ENCODE measurements around the gene MSL3. TPM values are rescaled to one million over a fixed set of nuclear protein-coding genes. Genes with fewer than 3 reads are reported as not detected.

Gene MSL3
- total RNA-seq, 1 donor from 2014 or later, result 41.6 TPM

- no peaks in the 10 kb centered on the region for H3K36me3 Mint-ChIP-seq (ENCODE audit: low read depth)
- no peak overlapping the region for H3K27ac Mint-ChIP-seq
- H3K9me3 Mint-ChIP-seq, result no peaks in the 10 kb centered on the region
- intact Hi-C loops (cut with micrococcal nuclease), result loop anchor here (10.0 kb wide), 1 partner anchor 1984 kb away; the partner anchor contains the start of genes OFD1 and TRAPPC2
- DNase-seq (ENCODE audit: low spot score), result no peak
- peaks cover 18% of the 10 kb centered on the region for H3K27me3 Mint-ChIP-seq (ENCODE audit: insufficient read depth)
- no peaks in the 10 kb centered on the region for H3K4me1 Mint-ChIP-seq (ENCODE audit: low read depth)
- no peak overlapping the region for H3K4me3 Mint-ChIP-seq
Measured at GRCh38 chrX:11751261-11751660, 6.8 kb upstream of the MSL3 start.

- no peaks in the 10 kb centered on the region for H3K36me3 Mint-ChIP-seq (ENCODE audit: low read depth)
- DNase-seq (ENCODE audit: low spot score), result no peak
- H3K27ac Mint-ChIP-seq, result no peak overlapping the region
- intact Hi-C loops (cut with micrococcal nuclease), result loop anchor here (10.0 kb wide), 1 partner anchor 1981 kb away; the partner anchor contains the start of genes OFD1 and TRAPPC2
- no peaks in the 10 kb centered on the region for H3K9me3 Mint-ChIP-seq
- H3K4me3 Mint-ChIP-seq, result no peak overlapping the region
- peaks cover 26% of the 10 kb centered on the region for H3K27me3 Mint-ChIP-seq (ENCODE audit: insufficient read depth)
- H3K4me1 Mint-ChIP-seq (ENCODE audit: low read depth), result no peaks in the 10 kb centered on the region
Measured at GRCh38 chrX:11753668-11754067, 4.4 kb upstream of the MSL3 start.

GRCh38 chrX:11754958-11755645, 2.9 kb upstream of the MSL3 start:
- intact Hi-C loops (cut with micrococcal nuclease), result loop anchor here (5.0 to 10.0 kb wide), 3 partner anchors 1037 to 1980 kb away; partner anchors contain the start of genes OFD1, PRPS2 and TRAPPC2
- DNase-seq (ENCODE audit: low spot score), result no peak
- Mint-ChIP-seq H3K9me3 (no peaks in the 10 kb centered on the region), H3K36me3 (ENCODE audit: low read depth) (peaks cover 2% of the 10 kb centered on the region), H3K27me3 (ENCODE audit: insufficient read depth) (peaks cover 26% of the 10 kb centered on the region), H3K4me1 (ENCODE audit: low read depth) (no peaks in the 10 kb centered on the region), H3K27ac (no peak overlapping the region), H3K4me3 (no peak overlapping the region)

GRCh38 chrX:11755724-11756123, 2.3 kb upstream of the MSL3 start:
- H3K27ac Mint-ChIP-seq, result no peak overlapping the region
- H3K36me3 Mint-ChIP-seq (ENCODE audit: low read depth), result peaks cover 4% of the 10 kb centered on the region
- intact Hi-C loops (cut with micrococcal nuclease), result loop anchor here (5.0 to 10.0 kb wide), 3 partner anchors 1037 to 1979 kb away; partner anchors contain the start of genes OFD1, PRPS2 and TRAPPC2
- peak overlapping the region; percentile 37 for H3K4me3 Mint-ChIP-seq
- H3K27me3 Mint-ChIP-seq (ENCODE audit: insufficient read depth), result peaks cover 26% of the 10 kb centered on the region
- no peak for DNase-seq (ENCODE audit: low spot score)
- H3K4me1 Mint-ChIP-seq (ENCODE audit: low read depth), result no peaks in the 10 kb centered on the region
- H3K9me3 Mint-ChIP-seq, result no peaks in the 10 kb centered on the region

GRCh38 chrX:11756354-11757318, 1.4 kb upstream of the MSL3 start:
- Mint-ChIP-seq H3K27me3 (ENCODE audit: insufficient read depth) (peaks cover 26% of the 10 kb centered on the region), H3K4me1 (ENCODE audit: low read depth) (peaks cover 6% of the 10 kb centered on the region), H3K36me3 (ENCODE audit: low read depth) (peaks cover 11% of the 10 kb centered on the region), H3K9me3 (no peaks in the 10 kb centered on the region), H3K4me3 (peak overlapping the region; percentile 76), H3K27ac (peak overlapping the region; percentile 34)
- intact Hi-C loops (cut with micrococcal nuclease), result loop anchor here (5.0 to 10.0 kb wide), 3 partner anchors 1036 to 1978 kb away; partner anchors contain the start of genes OFD1, PRPS2 and TRAPPC2
- DNase-seq (ENCODE audit: low spot score), result no peak

GRCh38 chrX:11757397-11757718, 679 bp upstream of the MSL3 start:
- H3K27me3 Mint-ChIP-seq (ENCODE audit: insufficient read depth), result peaks cover 26% of the 10 kb centered on the region
- DNase-seq (ENCODE audit: low spot score), result no peak
- no peaks in the 10 kb centered on the region for H3K9me3 Mint-ChIP-seq
- H3K4me3 Mint-ChIP-seq, result peak overlapping the region; percentile 76
- no peak overlapping the region for H3K27ac Mint-ChIP-seq
- intact Hi-C loops (cut with micrococcal nuclease), result loop anchor here (5.0 to 10.0 kb wide), 3 partner anchors 1035 to 1977 kb away; partner anchors contain the start of genes OFD1, PRPS2 and TRAPPC2
- H3K4me1 Mint-ChIP-seq (ENCODE audit: low read depth), result peaks cover 12% of the 10 kb centered on the region
- H3K36me3 Mint-ChIP-seq (ENCODE audit: low read depth), result peaks cover 16% of the 10 kb centered on the region

GRCh38 chrX:11758400-11759171, 549 bp downstream of the MSL3 start:
- H3K36me3 Mint-ChIP-seq (ENCODE audit: low read depth), result peaks cover 20% of the 10 kb centered on the region
- intact Hi-C loops (cut with micrococcal nuclease), result loop anchor here (1.0 to 10.0 kb wide), 5 partner anchors 34 to 1976 kb away; partner anchors contain the start of genes HCCS, OFD1, PRPS2 and TRAPPC2

GRCh38 chrX:11759172-11759460, 1.1 kb downstream of the MSL3 start:
- intact Hi-C loops (cut with micrococcal nuclease), result loop anchor here (1.0 to 10.0 kb wide), 5 partner anchors 33 to 1976 kb away; partner anchors contain the start of genes HCCS, OFD1, PRPS2 and TRAPPC2
- peak overlapping the region; percentile 98 for H3K27ac Mint-ChIP-seq
- no peak for DNase-seq (ENCODE audit: low spot score)
- peaks cover 25% of the 10 kb centered on the region for H3K36me3 Mint-ChIP-seq (ENCODE audit: low read depth)
- H3K9me3 Mint-ChIP-seq, result no peaks in the 10 kb centered on the region
- peak overlapping the region; percentile 98 for H3K4me3 Mint-ChIP-seq
- H3K27me3 Mint-ChIP-seq (ENCODE audit: insufficient read depth), result peaks cover 22% of the 10 kb centered on the region
- peaks cover 24% of the 10 kb centered on the region for H3K4me1 Mint-ChIP-seq (ENCODE audit: low read depth)

More at GRCh38 chrX:11758400-11759171, 549 bp downstream of the MSL3 start:
- Mint-ChIP-seq H3K9me3 (no peaks in the 10 kb centered on the region), H3K4me3 (peak overlapping the region; percentile 98), H3K27ac (peak overlapping the region; percentile 98), H3K27me3 (ENCODE audit: insufficient read depth) (peaks cover 25% of the 10 kb centered on the region), H3K4me1 (ENCODE audit: low read depth) (peaks cover 18% of the 10 kb centered on the region)
- peak; percentile 84 for DNase-seq (ENCODE audit: low spot score)

GRCh38 chrX:11759461-11760311, 1.6 kb downstream of the MSL3 start:
- H3K4me1 Mint-ChIP-seq (ENCODE audit: low read depth), result peaks cover 29% of the 10 kb centered on the region
- H3K27me3 Mint-ChIP-seq (ENCODE audit: insufficient read depth), result peaks cover 19% of the 10 kb centered on the region
- intact Hi-C loops (cut with micrococcal nuclease), result loop anchor here (1.0 to 10.0 kb wide), 9 partner anchors 11 to 1975 kb away; partner anchors contain the start of genes HCCS, OFD1, PRPS2 and TRAPPC2
- H3K27ac Mint-ChIP-seq, result peak overlapping the region; percentile 98
- DNase-seq (ENCODE audit: low spot score), result peak; percentile 69
- H3K4me3 Mint-ChIP-seq, result peak overlapping the region; percentile 98
- peaks cover 29% of the 10 kb centered on the region for H3K36me3 Mint-ChIP-seq (ENCODE audit: low read depth)
- H3K9me3 Mint-ChIP-seq, result no peaks in the 10 kb centered on the region

GRCh38 chrX:11760958-11761357, 2.9 kb downstream of the MSL3 start:
- H3K9me3 Mint-ChIP-seq, result no peaks in the 10 kb centered on the region
- peak overlapping the region; percentile 92 for H3K4me3 Mint-ChIP-seq
- DNase-seq (ENCODE audit: low spot score), result no peak

GRCh38 chrX:11764602-11765067, 6.6 kb downstream of the MSL3 start:
- Mint-ChIP-seq H3K27ac (peak overlapping the region; percentile 84), H3K36me3 (ENCODE audit: low read depth) (peaks cover 50% of the 10 kb centered on the region), H3K4me3 (peak overlapping the region; percentile 80), H3K27me3 (ENCODE audit: insufficient read depth) (no peaks in the 10 kb centered on the region), H3K9me3 (no peaks in the 10 kb centered on the region), H3K4me1 (ENCODE audit: low read depth) (peaks cover 61% of the 10 kb centered on the region)
- intact Hi-C loops (cut with micrococcal nuclease), result loop anchor here (10.0 kb wide), 3 partner anchors 1130 to 1670 kb away; no protein-coding TSS in a partner anchor
- DNase-seq (ENCODE audit: low spot score), result no peak

More at GRCh38 chrX:11760958-11761357, 2.9 kb downstream of the MSL3 start:
- H3K4me1 Mint-ChIP-seq (ENCODE audit: low read depth), result peaks cover 41% of the 10 kb centered on the region
- peak overlapping the region; percentile 96 for H3K27ac Mint-ChIP-seq
- H3K36me3 Mint-ChIP-seq (ENCODE audit: low read depth), result peaks cover 40% of the 10 kb centered on the region
- H3K27me3 Mint-ChIP-seq (ENCODE audit: insufficient read depth), result peaks cover 10% of the 10 kb centered on the region
- intact Hi-C loops (cut with micrococcal nuclease), result loop anchor here (1.0 to 10.0 kb wide), 4 partner anchors 9 to 1666 kb away; no protein-coding TSS in a partner anchor
